Measurements from ENCODE around the gene CYB5R2.

Gene CYB5R2

DNA sequence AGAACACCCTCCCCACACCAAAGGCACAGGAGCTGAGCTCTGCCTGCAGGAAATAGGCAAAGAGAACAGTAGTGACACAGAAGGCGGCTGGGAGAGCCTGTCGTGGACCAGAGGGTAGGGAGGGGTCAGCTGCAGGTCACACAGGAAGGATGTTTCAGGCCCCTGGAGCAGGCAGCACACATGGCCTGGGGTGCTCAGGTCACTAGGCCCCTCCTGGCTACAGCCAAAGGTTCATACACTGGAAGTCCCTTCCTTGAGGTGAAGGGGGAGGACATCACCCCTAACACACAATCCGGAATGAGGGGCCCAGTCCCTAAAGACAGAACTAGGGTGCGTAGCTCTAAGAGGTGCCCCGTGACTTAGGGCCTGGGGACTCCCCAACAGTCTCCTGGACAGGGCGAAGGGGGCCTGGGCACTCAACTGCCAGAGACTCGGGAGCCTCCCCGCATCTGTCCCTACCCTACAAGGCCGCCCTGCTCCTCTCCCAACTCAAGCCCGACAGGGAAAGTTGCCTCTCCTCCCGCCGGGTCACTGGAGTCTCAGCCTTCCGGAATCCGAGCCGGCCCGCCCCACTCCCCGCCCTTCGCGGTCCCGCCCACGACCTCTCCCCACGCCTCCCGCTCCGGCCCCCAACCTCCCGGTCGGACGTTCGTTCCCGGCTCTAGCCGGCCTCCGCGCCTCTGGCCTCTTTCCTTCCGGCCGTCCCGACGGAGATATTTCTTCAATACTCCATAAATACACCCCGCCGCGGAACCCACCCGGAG is at the start of gene CYB5R2:
TSS of gene CYB5R2 (minus strand) at position 541 of the 764 bp plus-strand sequence. CDS start 675 bp downstream, outside the sequence.
- DNase-seq: no peak

DNA sequence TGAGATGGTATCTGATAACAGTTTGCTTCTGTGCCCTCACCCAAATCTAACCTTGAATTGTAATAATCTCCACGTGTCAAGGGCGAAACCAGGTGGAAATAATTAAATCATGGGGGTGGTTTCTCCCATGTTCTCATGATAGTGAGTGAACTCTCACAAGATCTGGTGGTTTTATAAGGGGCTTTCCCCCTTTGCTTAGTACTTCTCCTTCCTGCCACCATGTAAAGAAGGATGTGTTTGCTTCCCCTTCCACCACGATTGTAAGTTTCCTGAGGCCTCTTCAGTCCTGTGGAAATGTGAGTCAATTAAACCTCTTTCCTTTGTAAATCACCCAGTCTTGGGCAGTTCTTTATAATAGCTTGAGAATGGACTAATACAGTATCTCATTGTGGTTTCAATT is 41.5 kb upstream of the CYB5R2 start:
- no peak for DNase-seq

DNA sequence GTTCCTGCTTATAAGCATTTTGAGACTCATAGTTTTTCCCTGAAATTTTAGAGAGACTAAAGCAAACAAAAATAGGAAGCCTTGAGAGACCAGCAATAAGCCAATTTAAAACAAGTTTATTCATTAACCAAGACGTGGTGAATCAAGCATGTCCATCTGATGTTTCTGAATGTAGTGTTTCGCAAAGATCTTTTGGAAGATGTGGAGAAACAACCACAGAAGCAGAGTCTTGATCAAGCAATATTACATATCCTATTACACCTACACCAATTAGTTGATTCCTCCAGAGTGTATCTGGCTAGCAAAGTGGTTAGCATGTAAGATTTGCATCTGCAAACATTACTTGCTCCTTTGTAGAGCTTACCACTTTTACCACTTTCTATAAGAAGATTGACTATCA is 33.1 kb upstream of the CYB5R2 start, which contains the start of gene OVCH2:
TSS of gene OVCH2 (minus strand) at position 101 of the 400 bp plus-strand sequence. CDS start at position 18, 83 bp downstream.
- no peak for DNase-seq

DNA sequence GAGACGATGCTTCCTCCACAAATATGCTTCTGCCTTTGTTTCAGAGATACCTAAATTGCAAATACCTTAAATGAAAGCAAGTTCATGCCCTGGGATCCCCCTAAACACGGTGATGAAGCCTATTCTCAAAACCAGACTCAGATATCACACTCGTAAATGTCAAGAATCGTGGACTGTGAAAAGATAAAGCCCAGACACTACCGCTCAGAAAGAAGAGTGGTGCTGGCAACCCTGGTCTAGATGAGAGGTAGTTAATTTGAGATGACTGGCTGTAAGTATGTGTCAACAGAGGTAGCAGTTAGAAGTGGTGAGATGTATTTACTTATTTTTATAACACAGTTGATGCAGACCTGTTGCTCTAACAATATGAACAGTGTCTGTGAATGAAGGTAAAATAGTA is 30.4 kb upstream of the CYB5R2 start:
- no peak for DNase-seq

DNA sequence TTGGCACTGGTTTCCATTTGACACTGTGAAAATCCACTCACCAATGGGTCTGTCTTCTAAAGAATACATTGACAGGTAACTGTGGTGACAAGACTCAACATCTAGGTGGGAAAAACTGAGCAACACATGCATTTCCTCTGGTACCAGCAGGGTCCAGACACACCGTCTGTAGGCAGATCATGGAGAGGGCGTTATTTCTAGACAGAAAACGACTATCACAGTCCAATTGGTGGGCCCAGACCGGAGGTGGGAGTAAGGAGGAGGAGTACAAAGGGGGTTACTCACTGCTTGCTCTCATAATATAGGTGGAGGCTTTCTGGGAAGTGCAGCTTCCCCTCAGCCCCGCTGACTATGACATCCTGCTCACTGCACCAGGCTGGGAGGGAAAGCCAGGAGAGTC is 23.1 kb upstream of the CYB5R2 start:
- no peak for DNase-seq

DNA sequence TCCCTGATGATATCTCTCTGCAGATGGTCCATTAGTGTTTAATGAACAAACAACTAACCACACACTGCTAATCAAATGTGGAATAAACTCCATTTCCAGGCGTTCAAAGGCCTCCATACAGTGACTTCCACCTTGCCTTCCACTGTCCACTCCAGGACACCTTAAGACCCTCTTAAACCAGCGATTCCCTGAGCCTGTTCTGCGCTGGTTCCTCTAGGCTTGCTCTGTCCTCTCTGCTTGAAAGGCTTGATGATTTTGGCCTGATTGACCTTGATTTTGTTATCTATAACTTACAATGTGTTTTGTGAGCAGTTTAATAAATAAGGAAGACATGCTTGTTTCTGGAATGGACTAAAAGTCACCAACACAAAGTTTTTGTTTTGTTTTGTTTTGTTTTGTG is 20.9 kb upstream of the CYB5R2 start:
- no peak for DNase-seq

DNA sequence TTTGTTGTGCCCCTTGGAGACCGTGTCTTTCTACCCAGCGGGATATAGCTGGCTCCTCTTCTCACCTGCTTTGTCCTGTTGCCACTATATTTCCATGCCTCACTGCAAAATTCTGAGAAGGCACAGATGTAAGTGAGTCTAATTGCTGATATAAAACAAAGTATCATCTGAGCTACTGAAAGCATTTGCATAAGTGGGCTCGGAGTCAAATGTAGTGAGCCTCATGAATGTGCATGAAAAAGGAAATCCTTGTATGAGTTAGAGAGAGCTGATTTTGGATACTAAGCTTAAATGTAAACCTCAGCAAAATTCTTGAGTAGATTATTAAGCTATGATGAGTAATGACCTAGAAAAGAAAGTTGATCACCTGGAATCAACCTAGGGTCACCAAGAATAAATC is 19.1 kb upstream of the CYB5R2 start:
- DNase-seq: no peak

DNA sequence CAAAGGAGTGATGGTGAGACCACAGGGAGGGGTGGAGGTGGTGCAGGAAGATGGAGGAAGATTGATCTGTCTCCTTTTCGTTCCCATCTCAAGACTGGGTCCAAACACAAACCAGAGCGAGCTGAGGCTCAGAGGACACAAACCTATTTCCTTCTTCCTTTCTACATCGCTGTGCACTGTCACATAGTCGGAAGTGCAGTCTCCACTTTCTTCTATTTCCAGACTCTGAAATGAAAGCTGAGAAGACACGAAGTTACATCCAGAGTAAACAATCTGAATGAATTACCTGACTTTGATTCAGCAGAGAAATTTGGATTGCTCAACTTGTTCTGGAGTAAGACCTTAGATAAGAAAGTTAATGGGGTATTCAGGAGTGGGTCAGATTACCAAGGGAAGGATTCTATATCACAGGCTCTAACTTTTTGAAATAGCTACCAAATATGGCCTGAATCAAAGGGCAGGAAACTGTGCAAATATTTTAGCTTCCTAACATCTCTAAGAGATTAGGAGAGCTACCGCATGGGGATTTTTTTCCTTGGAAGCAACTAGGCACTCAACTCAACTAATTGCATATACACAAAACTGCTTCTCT is 18.6 kb upstream of the CYB5R2 start:
- no peak for DNase-seq

DNA sequence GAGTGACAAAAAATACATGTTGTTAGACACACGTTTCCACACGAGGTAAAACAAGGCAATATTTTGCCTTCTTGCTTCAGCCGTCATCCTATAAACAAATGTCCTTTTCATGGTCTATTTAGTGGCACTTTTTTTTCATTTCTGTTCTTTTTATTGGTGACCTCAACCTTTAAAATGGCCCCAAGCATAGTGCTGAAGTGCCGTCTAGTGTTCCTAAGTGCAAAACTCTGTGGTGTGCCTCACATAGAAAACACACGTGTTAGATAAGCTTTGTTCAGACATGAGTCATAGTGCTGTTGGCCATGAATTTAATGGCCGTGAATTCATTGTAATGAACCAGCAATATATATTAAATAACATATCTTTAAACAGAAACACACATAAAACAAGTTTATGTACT is 17.3 kb upstream of the CYB5R2 start:
- no peak for DNase-seq

DNA sequence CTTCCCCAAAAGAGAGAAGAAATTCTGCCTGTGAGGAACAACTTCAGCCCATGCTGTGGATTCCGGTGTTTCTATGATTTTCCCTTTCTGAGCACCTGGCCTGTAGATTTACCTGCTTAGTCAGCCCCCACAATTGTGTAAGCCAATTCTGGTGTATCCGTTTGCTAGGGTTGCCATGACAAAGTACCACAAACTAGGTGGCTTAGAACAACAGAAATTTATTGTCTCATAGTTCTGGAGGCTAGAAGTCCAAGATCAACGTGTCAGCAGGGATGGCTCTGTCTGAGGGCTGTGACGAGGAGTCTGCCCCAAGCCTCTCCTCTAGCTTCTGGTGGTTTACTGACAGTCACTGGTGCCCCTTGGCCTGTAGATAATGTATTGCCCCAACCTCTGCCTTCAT is 15.9 kb upstream of the CYB5R2 start:
- DNase-seq: no peak

DNA sequence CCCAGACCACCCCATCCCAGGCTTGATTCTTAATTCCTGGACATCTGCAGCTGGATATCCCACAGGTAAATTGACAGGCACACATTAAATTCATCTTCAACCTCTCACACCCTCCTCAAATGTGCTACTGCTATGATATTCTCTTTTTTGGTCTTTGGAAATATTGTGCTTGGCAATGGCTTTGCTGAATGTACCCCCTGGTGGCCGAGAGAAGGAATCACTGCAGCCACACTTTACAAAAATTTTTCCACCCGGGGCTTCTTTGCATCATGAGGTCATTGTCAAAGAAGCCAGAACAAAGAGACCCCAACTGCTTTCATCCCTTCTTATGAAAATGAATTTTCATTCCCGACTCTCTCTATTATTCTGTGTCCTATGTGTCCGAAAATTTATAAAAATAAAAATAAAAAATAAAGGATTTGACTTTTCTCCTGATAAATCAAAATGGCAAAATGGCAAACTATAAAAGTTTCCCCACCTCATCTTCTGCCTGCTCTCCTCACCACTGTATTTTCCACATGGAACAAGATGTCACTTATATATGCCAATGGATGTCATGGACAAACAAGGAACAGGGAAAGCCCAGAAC is 15.0 kb upstream of the CYB5R2 start:
- DNase-seq: peak in 1 of 2 experiments; percentile 45

DNA sequence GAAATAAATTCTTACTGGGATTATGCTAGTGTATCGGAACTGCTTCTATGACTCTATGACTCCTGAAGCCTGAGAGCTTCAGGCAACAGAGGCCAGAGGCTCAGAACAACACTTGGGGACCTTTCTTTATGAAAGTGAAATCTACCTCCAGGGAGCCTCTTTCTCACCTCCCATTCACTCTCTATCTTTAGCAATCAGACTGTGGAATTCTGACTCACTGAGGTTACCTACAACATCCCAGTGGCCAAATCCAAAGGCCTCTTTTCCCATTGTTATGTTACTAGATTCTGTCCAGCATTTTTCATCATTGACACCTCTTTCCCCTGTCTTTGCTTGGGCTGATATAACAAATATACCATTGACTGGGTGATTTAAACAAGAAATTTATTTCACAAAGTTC is 14.1 kb upstream of the CYB5R2 start:
- DNase-seq: no peak

DNA sequence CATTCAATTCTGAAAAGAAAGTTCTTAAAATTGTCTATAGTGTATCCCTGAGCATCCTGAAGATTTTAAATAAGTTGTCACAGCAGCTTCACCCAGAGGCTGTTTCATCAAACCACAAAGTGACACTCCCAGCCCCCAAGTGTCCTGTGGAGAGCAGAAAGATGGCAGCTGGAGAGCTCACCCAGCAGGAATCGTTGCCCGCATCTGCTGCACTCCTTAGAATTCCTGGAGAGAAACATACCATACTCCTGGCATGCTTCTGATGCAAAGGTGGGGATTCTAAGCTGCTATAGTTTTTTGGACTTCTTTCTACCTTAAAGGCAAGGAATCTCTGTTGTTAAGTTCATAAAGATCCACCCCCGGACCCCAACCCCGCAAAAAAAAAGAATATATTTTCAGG is 13.5 kb upstream of the CYB5R2 start:
- DNase-seq: no peak

DNA sequence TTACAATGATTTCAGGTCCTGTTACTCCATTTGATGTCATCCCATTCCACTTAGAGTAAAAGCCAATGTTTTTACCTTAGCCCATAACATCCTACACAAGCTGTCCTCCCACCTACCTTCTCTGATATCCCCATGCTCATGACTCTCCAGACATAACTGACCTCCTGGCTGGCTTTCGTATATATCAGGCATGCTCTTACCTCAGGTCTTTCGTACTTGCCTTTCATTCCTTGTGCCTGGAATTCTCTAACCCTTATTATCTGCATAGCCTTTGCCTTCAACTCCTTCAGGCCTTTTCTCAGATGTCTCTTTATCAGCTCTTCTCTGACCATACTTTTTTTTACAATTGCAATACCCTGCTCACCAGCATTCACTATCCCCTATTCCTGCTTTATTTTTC is 10.3 kb upstream of the CYB5R2 start:
- no peak for DNase-seq

DNA sequence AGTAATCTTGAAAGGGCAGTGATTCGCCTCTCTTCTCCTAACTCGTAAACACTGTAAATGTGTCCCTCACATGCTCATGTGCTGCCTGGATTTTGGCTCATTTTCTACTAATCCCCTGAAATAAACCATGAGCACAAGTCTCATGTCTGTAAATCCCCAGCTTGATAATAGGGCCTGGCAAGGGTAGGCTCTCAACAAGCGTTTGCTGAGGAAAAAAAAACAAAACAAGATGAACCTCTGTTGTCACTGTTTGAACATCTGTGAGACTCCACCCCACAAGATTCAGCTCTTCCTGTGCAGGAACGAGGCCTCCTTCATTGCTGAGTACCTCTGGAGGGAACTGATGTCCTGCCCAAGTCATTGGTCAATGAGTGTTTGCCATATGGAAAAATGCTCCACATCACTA is 4.5 kb upstream of the CYB5R2 start:
- no peak for DNase-seq

DNA sequence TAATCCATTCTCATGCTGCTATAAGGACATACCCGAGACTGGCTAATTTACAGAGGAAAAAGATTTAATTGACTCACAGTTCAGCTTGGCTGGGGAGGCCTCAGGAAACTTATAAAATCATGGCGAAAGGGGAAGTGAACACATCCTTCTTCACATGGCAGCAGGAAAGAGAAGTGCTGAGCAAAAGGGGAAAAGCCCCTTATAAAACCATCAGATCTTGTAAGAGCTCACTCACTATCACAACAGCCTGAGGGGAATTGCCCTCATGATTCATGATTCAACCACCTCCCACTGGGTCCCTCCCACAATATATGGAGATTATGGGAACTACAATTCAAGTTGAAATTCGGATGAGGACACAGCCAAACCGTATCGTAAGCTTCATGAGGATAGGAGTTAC is 3.8 kb upstream of the CYB5R2 start:
- DNase-seq: no peak

DNA sequence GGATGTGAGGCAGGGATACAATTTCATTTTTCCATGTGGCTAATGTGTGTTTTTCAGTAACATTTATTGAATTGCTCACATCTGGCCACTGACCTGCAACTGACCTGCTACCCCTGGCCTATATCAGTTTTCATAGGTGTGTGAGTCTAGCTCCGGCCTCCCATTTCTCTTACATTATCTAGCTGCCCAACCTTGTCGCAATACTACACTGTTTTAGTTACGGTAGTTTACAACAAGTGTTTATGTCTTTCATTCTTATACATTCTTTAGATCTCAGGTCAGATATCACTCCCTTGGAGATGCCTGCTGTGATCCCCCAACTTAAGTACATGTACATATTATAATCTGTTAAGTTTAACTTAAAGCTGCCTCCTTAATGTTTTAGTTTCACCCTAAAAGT is 2.3 kb upstream of the CYB5R2 start:
- DNase-seq: no peak

DNA sequence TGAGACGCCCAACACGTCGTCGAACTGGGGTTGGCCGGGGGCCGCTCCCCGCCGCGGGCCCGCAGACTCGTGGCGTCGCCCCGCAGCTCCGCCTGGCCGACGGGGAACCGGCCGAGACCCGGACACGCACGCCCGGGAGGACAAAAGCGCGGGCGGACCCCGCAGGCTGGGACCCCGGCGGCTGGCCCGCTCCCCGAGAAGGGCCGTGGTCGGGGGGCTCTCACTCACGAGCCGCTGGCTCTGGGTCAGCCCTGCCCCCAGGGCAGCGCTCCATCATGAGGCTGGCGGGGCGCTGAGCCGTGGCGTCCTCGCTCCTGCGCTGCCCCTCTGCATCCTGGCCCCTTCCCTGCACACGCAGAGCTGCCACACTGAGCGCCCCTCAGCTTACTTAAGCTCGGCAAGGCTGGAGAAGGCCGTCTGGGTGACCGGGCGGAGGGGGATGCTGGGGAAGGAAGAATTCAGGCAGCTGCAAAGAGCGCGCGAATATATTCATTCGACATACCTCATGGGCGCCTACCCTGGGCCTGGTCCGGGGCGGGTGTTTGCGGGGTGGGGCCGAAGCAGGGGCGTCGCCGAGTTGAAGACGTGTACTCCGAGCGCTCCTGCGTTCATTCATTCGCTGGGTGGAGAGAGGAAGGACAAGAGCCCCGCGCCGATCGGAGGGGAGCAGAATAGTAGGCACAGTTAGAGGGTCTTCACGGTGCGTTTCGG is 579 bp upstream of the CYB5R2 start:
- no peak for DNase-seq

DNA sequence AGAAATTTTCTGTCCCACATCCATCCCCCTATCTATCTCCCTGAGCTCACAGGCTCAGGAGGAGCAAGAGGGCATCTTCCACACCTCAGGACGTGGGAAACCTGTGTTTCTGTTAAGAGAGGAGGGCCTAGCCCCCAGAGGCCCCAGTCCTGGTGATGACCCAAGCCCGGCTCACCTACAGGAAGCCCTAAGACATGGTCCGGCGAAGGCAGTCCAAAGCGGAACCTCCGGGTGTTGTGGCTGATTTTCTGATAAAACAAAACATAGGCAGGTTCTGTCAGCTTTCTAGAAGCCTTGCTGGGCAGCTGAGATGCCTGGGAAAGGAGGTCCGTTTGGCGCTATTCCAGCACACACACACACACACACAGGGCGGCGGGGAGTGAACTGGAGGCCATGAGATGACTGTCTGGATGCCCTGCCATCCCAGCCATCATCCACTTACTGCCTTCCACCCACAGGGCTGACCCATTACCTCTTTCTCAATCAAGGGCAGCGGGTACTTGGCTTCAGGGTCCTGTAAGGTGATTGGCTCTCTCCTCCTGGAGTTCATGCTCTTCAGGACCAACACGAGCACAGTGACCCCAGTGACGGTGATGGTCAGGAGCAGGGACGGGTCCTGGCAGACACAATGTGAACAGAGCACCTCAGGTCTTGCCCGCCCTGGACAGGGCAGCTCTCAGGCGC is 882 bp downstream of the CYB5R2 start:
- no peak for DNase-seq

DNA sequence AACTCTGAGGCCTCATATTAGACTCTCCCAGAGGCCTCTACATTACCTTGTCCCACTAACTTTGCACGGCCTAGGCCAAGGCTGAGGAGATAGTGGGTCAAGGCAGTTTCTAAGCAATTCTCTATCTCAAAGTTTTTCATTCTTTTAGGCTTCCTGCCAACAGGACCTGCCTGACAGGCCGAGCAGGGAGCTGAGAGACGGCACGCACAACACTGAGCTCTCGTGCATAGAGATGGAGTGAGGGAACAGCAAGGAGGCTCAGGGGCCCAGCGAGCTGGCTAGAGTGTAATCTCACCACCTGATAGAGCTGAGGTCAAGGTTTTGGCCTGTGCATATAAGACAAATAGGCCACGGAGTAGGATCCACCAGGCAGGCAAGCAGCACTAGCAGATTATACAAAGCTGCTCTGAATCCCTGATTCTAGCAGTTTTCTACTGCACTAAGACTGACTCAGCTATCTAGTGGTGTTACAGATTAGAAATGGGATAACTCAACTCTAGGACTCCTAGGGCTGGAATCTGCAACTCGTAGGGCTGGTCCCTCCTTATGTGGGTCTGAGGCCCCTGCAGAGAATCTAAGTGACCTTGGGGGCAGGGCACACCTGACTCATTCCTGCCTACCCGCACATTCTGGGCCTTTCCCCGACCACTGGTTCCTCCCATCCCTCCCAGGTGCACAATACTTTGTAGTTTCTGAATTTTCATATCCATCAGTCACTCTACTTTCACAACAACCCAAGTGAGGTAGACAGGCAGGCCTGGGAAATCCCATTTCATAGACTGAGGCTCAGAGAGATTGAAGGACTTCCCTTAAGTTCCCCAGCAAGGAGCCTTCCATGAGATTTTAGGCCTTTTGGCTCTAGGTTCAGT is 1.7 kb downstream of the CYB5R2 start:
- no peak for DNase-seq

DNA sequence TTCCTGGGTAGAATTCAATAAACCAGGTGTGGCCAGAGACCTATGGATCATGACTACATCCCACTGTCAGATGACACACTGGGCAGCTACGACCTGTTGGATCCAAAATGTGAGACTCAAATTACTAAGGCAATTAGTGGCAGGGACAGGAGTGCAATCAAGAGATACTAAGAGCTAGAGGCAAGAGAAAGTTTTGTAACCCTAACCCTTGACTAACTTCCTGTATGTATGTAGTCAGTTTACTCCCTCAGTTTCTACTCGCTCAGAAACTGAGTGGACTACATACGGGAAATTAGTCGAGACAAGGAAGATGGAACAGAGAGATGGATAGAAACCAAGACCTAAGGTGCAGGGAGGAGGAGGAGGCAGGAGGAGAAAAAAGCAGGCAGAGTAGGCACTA is 2.7 kb downstream of the CYB5R2 start:
- no peak for DNase-seq

DNA sequence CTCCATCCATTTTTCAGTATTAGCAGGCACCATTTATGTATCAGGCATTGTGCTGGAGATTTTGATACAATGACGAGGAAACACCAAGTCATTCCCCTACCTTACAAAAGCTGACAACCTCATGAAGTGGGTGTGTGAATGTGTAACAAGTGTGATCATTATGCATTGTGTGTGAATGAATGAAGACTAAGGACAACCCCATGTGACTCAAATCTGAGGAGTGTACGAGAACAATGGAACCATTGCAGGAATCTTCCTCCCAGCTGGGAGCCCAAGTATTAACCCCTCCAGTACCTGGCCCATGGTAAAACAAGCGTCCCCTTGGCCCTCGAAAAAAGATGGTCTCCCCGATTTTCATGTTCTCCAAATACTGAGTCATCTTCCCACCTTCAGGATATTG is 4.4 kb downstream of the CYB5R2 start:
- no peak for DNase-seq
